Progenitor cell of endocrine pancreas (in vitro differentiated cells): ENCODE results near the gene ZNF20. TPM values are rescaled to one million over a fixed set of nuclear protein-coding genes. Genes with fewer than 3 reads are reported as not detected.

Experiments
- DNase-seq: peaks from one replicate; pipeline ENCODE4 v3.0.0; 2021; ENCODE audit warnings: low spot score; ENCODE audit not compliant: unreplicated experiment
- H3K27ac Mint-ChIP-seq: 2 replicates; pipeline ENCODE4 v1.8.0; 2021; ENCODE audit warnings: mild to moderate bottlenecking, moderate library complexity, mixed read lengths
- H3K27me3 Mint-ChIP-seq: 2 replicates; pipeline ENCODE4 v1.8.0; 2021; ENCODE audit warnings: mixed read lengths
- H3K36me3 Mint-ChIP-seq: 2 replicates; pipeline ENCODE4 v1.8.0; 2022; ENCODE audit warnings: mixed read lengths; ENCODE audit not compliant: insufficient read depth
- H3K4me1 Mint-ChIP-seq: 2 replicates; pipeline ENCODE4 v1.8.0; 2021; ENCODE audit warnings: low read depth, mixed read lengths
- H3K4me3 Mint-ChIP-seq: 2 replicates; pipeline ENCODE4 v1.8.0; 2021; ENCODE audit warnings: low read depth, mild to moderate bottlenecking, moderate library complexity, mixed read lengths
- H3K9me3 Mint-ChIP-seq: 2 replicates; pipeline ENCODE4 v1.8.0; 2021; ENCODE audit warnings: low read depth, mixed read lengths
- CTCF ChIP-seq: fragments of 200-600 bp; sonication (generic); IDR thresholded peaks from one replicate; pipeline ENCODE4 v1.5.0; 2021; ENCODE audit warnings: antibody characterized with exemption, mild to moderate bottlenecking; ENCODE audit not compliant: unreplicated experiment
- long read RNA-seq: library from polyadenylated mRNA; unstranded; transcript quantifications from one replicate; pipeline ENCODE4 v2.0.0, GENCODE V29; 2020
- total RNA-seq: library from RNA; stranded (reverse); gene quantifications from 2 replicates; pipeline ENCODE4 v1.2.1, GENCODE V29; 2021

Gene ZNF20
- total RNA-seq = 9.9 and 12.1 TPM in 2 replicates
- long read RNA-seq, transcript ZNF20-202 (4 exons, 642 nt) = minor isoform, 33 of 80 reads
- long read RNA-seq, transcript ZNF20-201 (4 exons, 3,061 nt) = major isoform, 44 of 80 reads
- long read RNA-seq, partial matches to known transcripts = 0 of 80 reads
- long read RNA-seq, other reads (novel, unspliced or antisense) = 2 of 80 reads

- H3K4me3 Mint-ChIP-seq = peak within 1 kb of the TSS; percentile 97
- TF ChIP-seq CTCF = no peak
- peaks cover 57% of the 10 kb centered on the region for H3K36me3 Mint-ChIP-seq
- H3K27ac Mint-ChIP-seq = peak within 1 kb of the TSS; percentile 100
- peaks cover 18% of the 10 kb centered on the region for H3K4me1 Mint-ChIP-seq
- no peaks in the 10 kb centered on the region for H3K27me3 Mint-ChIP-seq
- DNase-seq = peak; percentile 94
- peaks cover 19% of the 10 kb centered on the region for H3K9me3 Mint-ChIP-seq
Observed at GRCh38 chr19:12139885-12140544, at the start of gene ZNF20. Gene ZNF20 (minus strand): TSS chr19:12140350. CDS start chr19:12140182, 168 bp downstream.

GRCh38 chr19:12187625-12188024 lies 47.5 kb upstream of the ZNF20 start:
- H3K9me3 Mint-ChIP-seq = peaks cover 62% of the 10 kb centered on the region

GRCh38 chr19:12180377-12180776 lies 40.2 kb upstream of the ZNF20 start:
- H3K4me3 Mint-ChIP-seq = no peak overlapping the region
- DNase-seq = no peak
- no peak for TF ChIP-seq CTCF
- no peaks in the 10 kb centered on the region for H3K4me1 Mint-ChIP-seq
- H3K27me3 Mint-ChIP-seq = no peaks in the 10 kb centered on the region
- peaks cover 76% of the 10 kb centered on the region for H3K36me3 Mint-ChIP-seq
- H3K9me3 Mint-ChIP-seq = peaks cover 47% of the 10 kb centered on the region
- H3K27ac Mint-ChIP-seq = no peak overlapping the region

More at GRCh38 chr19:12187625-12188024, 47.5 kb upstream of the ZNF20 start:
- DNase-seq = no peak
- H3K27me3 Mint-ChIP-seq = no peaks in the 10 kb centered on the region
- peaks cover 88% of the 10 kb centered on the region for H3K36me3 Mint-ChIP-seq
- H3K27ac Mint-ChIP-seq = no peak overlapping the region
- H3K4me3 Mint-ChIP-seq = no peak overlapping the region
- no peak for TF ChIP-seq CTCF
- no peaks in the 10 kb centered on the region for H3K4me1 Mint-ChIP-seq

GRCh38 chr19:12166626-12167025 lies 26.5 kb upstream of the ZNF20 start:
- H3K4me1 Mint-ChIP-seq = peaks cover 14% of the 10 kb centered on the region
- no peak for TF ChIP-seq CTCF
- H3K27ac Mint-ChIP-seq = peak overlapping the region; percentile 77
- H3K9me3 Mint-ChIP-seq = no peaks in the 10 kb centered on the region
- no peak for DNase-seq
- no peak overlapping the region for H3K4me3 Mint-ChIP-seq
- peaks cover 11% of the 10 kb centered on the region for H3K36me3 Mint-ChIP-seq
- H3K27me3 Mint-ChIP-seq = no peaks in the 10 kb centered on the region

- H3K27me3 Mint-ChIP-seq = peaks cover 3% of the 10 kb centered on the region
- no peak for TF ChIP-seq CTCF
- DNase-seq = no peak
- peaks cover 5% of the 10 kb centered on the region for H3K36me3 Mint-ChIP-seq
- peaks cover 14% of the 10 kb centered on the region for H3K4me1 Mint-ChIP-seq
- peak overlapping the region; percentile 84 for H3K4me3 Mint-ChIP-seq
- peak overlapping the region; percentile 97 for H3K27ac Mint-ChIP-seq
- H3K9me3 Mint-ChIP-seq = no peaks in the 10 kb centered on the region
Observed at GRCh38 chr19:12163826-12164225, 23.7 kb upstream of the ZNF20 start.
